GM19240 (cell line): ENCODE data around the gene PDGFD.

Experiments used
- DNase-seq: peaks from one replicate; pipeline ENCODE4 v3.0.0; 2011; ENCODE audit warnings: low spot score; ENCODE audit not compliant: insufficient read length

The PDGFD gene

DNA sequence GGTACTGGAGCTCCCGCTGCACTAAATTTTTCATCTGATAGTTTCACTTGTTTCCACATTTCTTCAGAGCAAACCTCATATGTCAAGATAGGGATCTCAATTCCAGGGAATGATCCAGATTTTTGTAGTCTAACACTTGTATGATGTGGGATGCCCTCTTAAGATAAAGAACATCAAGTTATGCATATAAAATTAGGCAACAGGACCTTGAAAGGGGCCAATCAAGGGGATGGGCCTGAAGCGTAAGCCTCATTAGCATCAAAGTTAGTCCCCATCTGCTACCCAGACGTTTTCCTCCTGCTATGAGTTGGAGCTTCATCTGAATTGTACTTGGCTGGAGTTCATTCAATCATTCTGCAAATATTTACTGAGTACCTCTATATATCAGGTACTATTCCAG lies 17.5 kb downstream of the PDGFD start:
- no peak for DNase-seq

DNA sequence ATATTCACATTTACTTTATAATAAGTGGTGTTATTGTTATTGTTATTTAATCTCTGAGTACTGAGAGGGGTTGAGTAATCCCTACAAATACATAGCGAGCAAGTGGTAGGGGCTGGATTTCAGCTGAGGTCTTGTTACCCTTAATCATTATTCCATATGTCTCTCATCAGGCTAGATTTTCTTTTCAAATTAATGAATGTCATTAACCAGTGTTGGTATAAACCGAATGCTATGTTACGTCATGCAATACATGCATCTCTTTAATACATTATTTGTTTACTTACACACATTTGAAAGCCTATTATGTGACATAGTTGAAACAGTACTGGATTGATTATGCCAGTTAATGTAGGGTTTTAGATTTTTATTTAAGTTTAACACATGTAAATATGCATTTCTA lies 18.9 kb downstream of the PDGFD start:
- DNase-seq: no peak

DNA sequence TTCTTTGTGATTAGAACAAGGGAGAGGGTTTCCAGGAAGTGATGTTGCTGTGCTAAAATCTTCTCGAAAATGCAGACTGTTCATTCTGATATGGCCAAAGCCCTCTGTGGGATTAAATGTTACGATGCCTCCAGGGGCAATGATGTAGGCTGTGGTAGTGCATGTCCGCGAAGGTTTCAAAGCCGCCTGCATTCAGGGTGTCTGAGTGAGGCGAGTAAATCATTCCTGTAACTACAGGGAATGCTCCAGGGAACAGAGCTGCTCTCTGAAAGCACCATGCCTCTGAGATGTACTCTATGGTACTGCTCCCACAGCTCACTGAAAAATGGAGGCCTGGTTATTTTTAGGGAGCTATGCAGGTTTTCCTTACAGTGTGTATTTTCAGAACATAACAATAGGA lies 21.2 kb downstream of the PDGFD start:
- DNase-seq: no peak

DNA sequence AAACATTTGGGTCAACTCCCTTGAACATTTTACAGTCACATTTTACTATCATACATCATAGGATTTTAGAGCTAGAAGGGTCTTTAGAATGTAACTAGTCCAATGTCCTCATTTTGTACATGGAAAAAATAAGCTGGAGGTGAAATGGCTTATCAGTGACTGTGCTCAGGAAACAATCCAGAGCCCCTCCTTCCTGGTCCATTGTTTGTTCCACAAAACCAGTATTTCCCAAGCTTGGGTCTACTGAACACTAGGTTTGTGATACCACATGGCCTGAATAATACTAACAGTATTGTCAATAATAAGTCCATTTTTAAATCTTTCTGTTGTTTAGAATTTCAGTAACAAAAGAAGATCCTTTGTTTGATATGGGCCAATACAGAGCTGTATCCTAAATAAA lies 27.1 kb downstream of the PDGFD start:
- DNase-seq: no peak

DNA sequence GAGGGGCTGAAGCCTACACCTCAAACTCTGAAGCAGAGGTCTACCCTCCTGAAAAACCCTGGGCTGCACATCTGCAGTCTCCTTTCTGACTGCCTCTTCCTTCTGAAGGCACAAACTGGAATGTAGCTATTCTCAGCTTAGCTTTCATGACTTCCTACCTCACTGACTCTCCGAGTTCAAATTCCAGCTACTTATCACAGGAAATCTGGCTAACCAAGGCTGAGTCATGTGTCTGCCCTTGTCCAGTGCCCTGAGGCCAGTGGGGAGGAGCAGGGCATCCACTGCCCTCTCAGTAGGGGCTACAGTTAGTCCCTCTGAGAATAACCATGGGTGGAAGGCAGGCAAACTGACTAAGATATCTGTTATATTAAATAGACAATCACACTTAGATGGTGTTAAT lies 29.2 kb downstream of the PDGFD start:
- DNase-seq: no peak

DNA sequence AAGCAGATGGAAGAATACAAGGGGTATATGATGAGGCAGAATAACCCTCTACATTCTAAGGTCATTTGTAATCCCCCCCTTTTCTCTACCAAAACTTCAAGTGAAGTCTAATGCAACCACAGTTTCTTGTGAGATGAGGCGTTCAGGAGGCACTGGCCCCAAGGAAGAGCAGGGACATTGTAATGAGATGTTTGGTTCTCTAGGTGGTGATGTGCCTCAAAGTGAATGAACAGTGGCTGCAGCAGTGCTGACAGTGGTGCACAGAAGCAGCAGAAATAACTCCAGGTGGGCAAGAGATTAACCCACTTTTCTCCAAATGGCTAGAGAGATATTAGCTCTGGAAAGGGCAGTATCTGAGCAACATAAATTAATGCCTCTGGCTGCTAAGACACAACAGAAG lies 33.8 kb downstream of the PDGFD start:
- DNase-seq: no peak

DNA sequence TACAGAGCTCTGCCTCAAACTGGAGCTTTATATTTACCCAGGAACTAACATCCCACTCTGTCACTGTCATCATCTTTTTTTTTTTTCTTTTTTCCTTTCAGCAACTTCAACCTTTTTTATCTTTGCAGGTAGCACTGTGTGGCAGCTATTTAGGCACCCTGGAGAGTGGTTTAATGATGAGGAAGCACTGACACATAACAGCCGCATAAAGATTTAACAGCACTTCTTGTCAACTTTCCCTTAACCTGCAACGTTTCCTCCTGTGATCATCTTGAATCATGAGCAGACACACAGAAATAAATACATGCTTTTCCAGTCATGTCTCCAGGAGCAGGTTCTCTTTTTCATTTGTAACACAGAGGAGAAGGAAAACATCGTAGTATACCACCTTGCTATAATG lies 34.8 kb downstream of the PDGFD start:
- no peak for DNase-seq

DNA sequence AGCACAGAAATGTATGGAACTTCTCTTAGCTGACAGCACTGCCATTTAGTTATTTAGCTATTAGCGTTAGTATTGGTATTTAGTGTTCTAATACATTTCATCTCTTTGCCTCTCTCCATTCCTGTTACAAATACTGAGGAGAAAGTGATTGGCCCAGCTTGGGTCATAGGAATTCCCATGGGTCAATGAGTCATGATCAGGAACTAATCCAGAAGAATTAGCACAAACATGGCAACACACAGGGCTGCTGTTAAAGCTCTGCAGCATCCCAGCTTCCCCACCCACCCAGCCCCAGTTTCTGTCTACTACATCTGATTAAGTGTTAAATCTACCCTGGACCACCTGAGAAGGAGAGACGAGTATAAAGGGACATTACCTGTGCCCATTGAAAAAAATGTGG lies 36.1 kb downstream of the PDGFD start:
- DNase-seq: no peak

DNA sequence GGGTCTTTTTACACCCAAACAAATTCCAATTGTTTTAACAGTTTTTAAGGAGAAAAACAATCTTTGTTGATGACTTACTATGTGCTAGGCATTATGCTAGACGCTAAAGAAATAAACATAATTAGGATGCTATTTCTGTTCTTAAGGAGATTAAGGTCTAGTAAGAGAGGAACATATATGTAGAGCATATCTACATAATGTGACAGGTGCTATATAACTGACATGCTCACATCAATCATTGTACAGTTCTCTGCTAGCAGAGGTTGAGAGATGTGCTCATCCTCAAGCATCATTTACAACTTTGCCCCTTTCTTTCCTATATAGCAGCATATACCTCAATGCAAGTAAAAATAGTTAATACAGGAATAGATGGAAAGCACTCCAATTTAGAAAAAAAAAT lies 37.5 kb downstream of the PDGFD start:
- DNase-seq: no peak

DNA sequence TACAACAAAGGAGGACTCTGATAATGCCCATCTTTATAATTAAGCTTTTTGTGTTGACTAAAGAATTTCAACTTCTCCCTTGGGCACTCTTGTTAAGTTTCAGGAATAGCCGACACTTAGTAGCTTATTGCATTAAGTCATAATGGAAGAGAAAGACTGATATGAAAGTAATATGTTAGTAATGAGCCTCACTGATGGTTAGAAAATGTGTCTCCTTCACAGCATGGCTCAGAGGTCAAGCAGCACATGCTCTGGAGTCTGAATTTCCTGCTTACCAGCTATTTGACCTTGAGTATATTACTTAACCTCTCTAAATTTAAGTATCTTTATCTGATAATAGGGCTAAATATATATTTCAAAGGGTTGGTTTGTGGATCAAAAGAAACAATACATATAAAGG lies 39.0 kb downstream of the PDGFD start:
- no peak for DNase-seq

DNA sequence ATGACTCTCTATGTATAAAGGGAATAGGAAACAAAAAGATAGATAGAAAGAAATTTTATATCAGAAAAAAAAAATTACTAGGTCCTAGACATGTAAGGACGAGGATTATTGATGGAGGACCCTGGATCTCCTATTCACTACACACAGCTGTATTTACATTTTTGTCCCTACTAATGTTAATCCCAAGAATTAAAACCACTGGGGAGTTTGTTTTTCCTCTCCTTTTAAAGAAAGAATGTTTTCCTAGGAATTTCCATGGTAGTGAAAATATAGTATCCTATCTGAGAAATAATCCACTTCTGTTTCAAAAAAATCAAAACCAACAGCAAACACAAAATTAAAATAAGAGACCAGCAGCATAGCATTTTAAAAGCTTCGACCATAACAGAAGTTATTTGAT lies 41.1 kb downstream of the PDGFD start:
- no peak for DNase-seq

DNA sequence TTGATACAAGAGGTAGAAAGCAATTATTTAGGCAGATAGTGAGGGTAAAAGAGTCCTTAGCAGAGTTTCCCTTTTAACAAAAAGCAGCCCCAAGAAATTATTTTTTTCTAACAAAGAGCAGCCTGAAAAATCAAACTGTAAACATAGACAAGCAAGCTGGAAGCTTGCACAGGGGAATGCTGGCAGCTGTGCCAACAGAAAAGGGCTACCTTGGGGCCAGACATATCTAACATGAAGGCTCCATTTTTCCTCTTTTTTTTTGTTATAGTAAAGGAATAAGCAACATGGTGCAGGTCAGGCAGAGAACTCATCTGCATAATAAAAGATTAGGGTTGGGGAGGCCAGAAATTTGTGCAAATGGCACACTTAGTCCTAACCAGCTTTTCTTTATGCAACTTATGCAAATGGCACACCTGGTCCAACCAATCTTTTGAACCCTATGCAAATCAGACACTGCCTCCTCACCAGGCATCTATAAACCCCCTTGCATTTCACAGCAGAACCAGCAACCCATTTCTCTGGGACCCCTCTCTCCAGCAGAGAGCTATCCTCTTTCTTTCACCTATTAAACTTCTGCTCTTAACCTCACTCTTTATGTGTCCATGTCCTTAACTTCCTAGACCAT lies 41.8 kb downstream of the PDGFD start:
- DNase-seq: no peak

DNA sequence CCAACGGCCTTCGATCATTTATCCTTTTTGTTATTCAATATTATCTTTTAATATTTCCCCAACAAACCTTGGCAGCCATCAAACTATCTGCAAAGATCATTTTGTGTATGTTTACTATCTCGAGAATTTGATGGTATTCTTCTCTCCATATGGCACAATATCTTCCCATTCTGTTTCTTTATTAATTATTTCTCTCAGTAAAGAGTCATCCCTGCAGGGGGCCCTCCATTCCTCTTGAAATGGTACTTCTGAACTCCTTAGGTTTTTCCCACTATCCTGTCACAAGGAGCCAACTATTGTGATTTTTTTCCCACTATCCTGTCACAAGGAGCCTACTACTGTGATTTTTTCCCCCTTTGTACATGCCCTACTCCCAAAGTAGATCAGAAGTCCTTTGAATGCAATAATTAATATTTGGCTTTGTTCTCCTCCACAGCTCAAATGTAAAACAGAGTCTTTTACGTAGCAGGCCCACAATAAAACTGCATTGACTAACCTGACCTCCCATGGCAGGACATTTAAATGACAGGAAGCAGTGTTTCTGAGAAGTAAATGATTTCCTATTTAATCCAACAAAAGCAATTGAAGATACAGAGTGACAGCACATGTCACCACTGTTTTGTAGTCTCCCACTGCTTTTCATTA lies 43.3 kb downstream of the PDGFD start:
- no peak for DNase-seq

DNA sequence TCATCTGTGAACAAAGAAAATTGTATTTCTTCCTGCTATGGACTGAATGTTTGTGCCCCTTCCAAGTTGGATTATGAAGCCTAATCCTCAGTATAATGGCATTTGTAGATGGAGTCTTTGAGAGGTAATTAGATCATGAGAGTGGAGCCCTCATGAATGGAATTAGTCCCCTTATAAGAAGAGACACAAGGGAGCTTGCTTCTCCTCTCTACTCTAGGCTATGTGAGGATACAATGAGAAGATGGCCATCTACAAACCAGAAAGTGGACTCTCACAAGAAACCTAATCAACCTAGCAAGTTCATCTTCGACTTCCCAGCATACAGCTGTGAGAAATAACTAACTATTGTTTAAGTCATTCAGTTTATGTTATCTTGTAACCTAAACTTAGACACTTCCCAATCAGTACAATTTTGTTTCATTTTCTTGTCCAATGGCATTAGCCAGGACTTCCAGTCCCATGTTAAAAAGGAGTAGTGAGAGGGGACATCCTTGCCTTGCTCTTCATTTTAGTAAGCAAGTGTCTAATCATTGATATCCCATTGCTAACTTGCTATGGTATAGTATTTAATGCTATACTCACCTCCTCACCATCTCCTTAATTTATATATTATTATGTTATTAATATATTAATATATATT lies 45.7 kb downstream of the PDGFD start:
- DNase-seq: no peak

DNA sequence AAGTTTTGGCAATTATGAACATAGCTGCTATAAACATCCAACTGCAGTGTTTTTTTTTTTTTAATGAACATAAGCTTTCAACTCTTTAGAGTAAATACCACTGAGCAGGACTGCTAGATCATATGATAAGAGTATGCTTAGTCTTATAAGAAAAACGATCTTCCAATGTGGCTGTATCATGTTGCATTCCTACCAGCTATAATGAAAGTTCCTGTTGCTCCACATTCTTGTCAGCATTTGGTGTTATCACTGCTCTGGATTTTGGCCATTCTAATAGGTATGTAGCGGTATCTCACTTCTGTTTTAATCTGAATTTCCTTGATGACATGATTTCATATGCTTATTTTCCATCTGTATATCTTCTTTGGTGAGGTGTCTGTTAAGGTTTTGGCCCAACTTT lies 50.4 kb downstream of the PDGFD start:
- DNase-seq: no peak

DNA sequence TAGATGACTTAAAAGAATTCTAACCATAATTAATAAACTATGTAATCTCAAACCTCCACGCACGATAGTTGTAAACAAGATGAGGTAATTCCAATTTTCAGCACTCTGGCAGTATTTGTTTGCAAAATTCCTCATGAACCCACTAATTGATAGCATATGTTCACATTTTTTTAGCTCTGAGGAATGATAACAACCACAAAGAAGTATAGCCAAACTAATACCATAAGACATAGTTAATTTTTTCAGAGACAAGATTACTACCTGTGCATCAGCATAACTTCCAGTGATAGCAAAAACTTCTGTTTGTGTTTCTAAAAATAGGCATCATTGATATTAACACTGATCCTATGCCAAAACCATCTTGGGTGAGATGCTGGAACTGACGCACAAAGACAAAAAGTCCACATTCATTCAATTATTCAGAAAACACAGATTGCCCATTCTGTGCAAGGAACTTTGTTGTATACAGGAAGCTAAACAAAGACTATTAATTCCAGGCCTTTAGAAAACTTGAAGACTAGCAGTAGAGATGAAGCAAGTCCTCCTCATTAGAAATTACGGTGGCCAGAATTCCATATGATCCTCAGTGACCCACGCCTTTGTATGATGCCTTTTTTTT lies 57.7 kb downstream of the PDGFD start:
- no peak for DNase-seq

DNA sequence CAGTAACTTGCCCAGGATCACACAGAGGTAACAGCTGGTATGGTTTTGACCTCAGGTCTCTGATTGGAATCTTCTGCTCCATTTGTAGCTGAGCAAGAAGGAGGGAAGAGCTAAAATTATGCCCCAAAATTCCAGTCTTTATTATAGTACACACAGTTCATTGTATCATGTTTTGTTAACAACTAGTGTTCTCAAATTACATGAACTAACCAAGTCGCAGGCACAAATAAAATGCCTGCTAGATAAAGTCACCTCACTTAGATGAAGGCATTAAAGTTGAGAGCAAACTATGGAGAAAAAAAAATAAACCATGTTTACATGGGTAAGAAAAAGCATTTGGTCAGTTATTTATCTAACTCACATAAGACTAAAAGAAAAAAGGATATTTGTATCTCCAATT lies 58.8 kb downstream of the PDGFD start:
- DNase-seq: no peak

DNA sequence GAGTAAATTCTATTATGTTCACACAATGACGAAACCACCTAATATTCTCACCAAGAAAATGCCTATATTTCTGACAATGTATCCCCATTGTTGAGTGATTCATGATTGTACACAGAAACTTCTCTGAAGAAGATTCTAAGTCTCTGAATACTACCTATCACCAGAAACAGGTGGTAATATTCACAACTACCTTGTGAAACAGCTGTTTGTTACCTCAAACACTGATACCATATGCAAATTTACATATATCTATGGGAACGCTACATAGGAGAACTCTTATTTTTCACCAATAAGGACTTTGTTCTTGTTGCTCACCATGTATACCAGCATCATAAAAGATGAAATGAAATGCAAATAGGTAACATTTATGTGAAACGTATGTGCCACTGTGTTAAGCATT lies 59.3 kb downstream of the PDGFD start:
- no peak for DNase-seq

DNA sequence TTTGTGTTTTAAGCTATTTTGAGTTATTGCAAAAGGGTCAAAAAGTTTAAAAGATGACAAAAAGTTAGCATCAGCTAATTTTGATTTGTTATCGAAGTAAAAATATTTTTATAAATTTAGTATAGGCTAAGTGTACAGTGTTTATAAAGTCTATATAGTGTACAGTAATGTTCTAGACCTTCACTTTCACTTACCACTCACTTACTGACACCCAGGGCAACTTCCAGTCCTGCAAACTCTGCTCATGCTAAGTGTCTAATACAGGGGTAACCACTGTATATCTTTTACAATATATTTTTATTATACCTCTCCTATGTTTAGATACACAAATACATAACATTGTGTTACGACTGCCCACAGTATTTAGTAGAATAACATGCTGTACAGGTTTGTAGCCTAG lies 59.7 kb downstream of the PDGFD start:
- DNase-seq: no peak

DNA sequence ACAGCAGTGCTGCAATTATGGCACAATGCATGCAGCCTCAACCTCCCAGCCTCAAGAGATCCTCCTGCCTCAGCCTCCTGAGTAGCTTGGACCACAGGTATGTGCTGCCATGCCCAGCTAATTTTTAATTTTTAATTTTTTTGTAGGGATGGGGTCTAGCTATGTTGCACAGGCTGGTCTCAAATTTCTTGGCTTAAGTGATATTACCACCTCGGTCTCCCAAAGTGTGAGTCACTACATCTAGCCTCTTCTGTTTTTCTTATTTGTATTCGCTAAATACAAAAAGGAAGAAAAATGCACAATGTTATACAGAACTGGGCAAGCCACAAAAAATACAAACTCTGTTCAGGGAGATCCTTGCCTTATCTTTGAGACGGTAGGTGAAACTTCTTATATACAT lies 65.4 kb downstream of the PDGFD start:
- DNase-seq: no peak

DNA sequence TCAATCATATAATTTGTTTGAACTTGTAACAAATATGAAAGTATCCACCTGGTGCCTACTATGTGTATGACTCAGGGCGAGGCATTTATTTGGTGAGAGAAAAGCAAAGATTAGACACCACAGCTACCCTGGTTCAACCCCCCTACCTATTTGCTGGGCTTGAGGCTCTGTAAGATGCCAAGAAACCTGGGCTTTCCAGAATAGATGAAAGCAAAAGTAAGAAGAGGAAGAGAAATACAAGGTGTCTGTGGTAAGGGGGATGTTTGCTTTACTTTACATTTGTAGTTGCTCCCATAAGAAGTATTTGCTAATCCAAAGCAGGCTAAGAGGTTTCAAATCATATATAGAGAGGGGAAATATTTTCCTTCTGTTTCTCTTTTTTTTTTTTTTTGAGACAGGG lies 65.8 kb downstream of the PDGFD start:
- no peak for DNase-seq

DNA sequence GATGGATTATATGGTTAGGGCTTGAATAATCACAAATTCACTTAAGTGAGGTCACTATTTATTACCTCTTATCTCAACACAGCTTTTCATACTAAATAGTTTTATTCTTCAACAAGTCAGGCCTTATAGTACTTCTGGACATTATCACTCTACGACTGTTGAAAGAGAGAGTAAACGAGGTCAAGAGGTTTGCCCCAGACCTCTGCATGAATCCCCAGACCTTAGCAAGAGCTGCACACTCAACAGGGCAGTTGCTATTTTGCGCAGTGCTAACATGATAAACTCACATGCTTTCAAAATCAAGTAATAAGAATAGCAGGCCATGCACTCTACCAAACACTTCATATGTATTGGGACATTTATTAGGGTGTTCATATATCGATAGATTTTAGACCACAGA lies 67.0 kb downstream of the PDGFD start:
- no peak for DNase-seq

DNA sequence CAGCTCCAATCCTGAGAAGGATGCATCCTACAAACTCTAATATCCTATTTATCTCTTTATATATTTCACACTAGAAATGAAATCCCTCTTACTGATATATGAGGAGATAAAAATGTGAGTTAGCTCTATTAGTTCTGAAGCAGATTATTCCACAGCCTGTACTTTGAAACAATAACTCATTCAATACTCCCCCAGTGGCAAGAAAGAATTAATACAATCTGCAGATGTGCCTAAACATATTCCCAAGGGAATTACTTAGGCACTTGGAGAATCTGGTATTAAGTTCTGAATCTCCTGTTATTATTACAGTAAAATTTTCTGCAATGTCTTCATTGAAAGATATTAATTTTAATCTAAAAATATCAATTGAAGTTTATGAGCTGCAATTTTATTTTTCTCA lies 68.2 kb downstream of the PDGFD start:
- DNase-seq: no peak
